Body of pancreas (tissue), 4 donors: ENCODE data around the gene C6orf136.

Experiments
- CTCF ChIP-seq, 7 experiments: fragments of 450-650 bp in 4 of 7; fragments of 200-600 bp in 3 of 7; sonication (generic) in 3 of 7; IDR thresholded peaks; one replicate each; pipeline ENCODE4 v1.5.1; 2016 to 2019; ENCODE audit warnings: antibody characterized with exemption in 7 of 7
- POLR2A ChIP-seq, 3 donors: fragments of 450-650 bp; IDR thresholded peaks; one replicate each; pipeline ENCODE4 v1.6.1; 2016; ENCODE audit warnings: antibody characterized with exemption in 3 of 3, mild to moderate bottlenecking in 2 of 3

- TF ChIP-seq CTCF (IDR thresholded peaks at IDR 0.05): peak in 3 of 7 experiments; percentile 15 to 23 (median 18)
- peak in 1 of 3 donors; percentile 4 for TF ChIP-seq POLR2A (IDR thresholded peaks at IDR 0.05)
These were observed 34.7 kb upstream of the C6orf136 start for GRCh38 chr6:30612213-30612612.
